HUES6 (cell line): ENCODE data around the gene NCKAP5.

Source experiments
- H3K27ac ChIP-seq: 2 replicates; pipeline ENCODE4 v1.7.0; 2013; ENCODE audit warnings: low read depth, mild to moderate bottlenecking, low read length, inconsistent platforms
- H3K27me3 ChIP-seq: 2 replicates; pipeline ENCODE4 v1.6.1; 2013; ENCODE audit warnings: low read length; ENCODE audit not compliant: control insufficient read depth, insufficient read depth
- H3K36me3 ChIP-seq: 2 replicates; pipeline ENCODE4 v1.6.1; 2013; ENCODE audit warnings: low read length; ENCODE audit not compliant: control insufficient read depth, insufficient read depth
- H3K4me1 ChIP-seq: 2 replicates; pipeline ENCODE4 v1.6.1; 2013; ENCODE audit warnings: low read length; ENCODE audit not compliant: control insufficient read depth, insufficient read depth
- H3K4me3 ChIP-seq: 2 replicates; pipeline ENCODE4 v1.5.1; 2013; ENCODE audit warnings: low read depth, low read length
- H3K9ac ChIP-seq: one replicate; pipeline ENCODE4 v1.6.1; 2013; ENCODE audit warnings: mild to moderate bottlenecking, low read length
- H3K9me3 ChIP-seq: 2 replicates; pipeline ENCODE4 v1.6.1; 2013; ENCODE audit warnings: low read depth, low read length; ENCODE audit not compliant: control insufficient read depth, insufficient read depth

Gene NCKAP5

GRCh38 chr2:133360190-133360589, 208.1 kb downstream of the NCKAP5 start:
- no peak overlapping the region for H3K9ac ChIP-seq

GRCh38 chr2:133352719-133353118, 215.5 kb downstream of the NCKAP5 start:
- Histone ChIP-seq H3K9me3 (no peaks in the 10 kb centered on the region), H3K9ac (no peak overlapping the region), H3K27me3 (no peaks in the 10 kb centered on the region), H3K36me3 (no peaks in the 10 kb centered on the region), H3K4me1 (no peaks in the 10 kb centered on the region), H3K27ac (no peak overlapping the region), H3K4me3 (no peak overlapping the region)

More at GRCh38 chr2:133360190-133360589, 208.1 kb downstream of the NCKAP5 start:
- Histone ChIP-seq H3K4me3 (no peak overlapping the region), H3K9me3 (no peaks in the 10 kb centered on the region), H3K36me3 (no peaks in the 10 kb centered on the region), H3K27ac (no peak overlapping the region), H3K4me1 (no peaks in the 10 kb centered on the region), H3K27me3 (no peaks in the 10 kb centered on the region)

GRCh38 chr2:133346654-133347053, 221.6 kb downstream of the NCKAP5 start:
- no peaks in the 10 kb centered on the region for H3K27me3 ChIP-seq
- H3K9ac ChIP-seq, result no peak overlapping the region
- H3K27ac ChIP-seq, result no peak overlapping the region
- H3K4me3 ChIP-seq, result no peak overlapping the region
- no peaks in the 10 kb centered on the region for H3K9me3 ChIP-seq
- peaks cover 5% of the 10 kb centered on the region for H3K4me1 ChIP-seq
- no peaks in the 10 kb centered on the region for H3K36me3 ChIP-seq

- H3K4me1 ChIP-seq, result peaks cover 5% of the 10 kb centered on the region
- no peaks in the 10 kb centered on the region for H3K9me3 ChIP-seq
- H3K4me3 ChIP-seq, result no peak overlapping the region
- no peak overlapping the region for H3K9ac ChIP-seq
- no peak overlapping the region for H3K27ac ChIP-seq
- H3K36me3 ChIP-seq, result no peaks in the 10 kb centered on the region
- no peaks in the 10 kb centered on the region for H3K27me3 ChIP-seq
These were observed 222.6 kb downstream of the NCKAP5 start for GRCh38 chr2:133345638-133346037.

- no peaks in the 10 kb centered on the region for H3K36me3 ChIP-seq
- no peak overlapping the region for H3K27ac ChIP-seq
- no peak overlapping the region for H3K9ac ChIP-seq
- no peaks in the 10 kb centered on the region for H3K9me3 ChIP-seq
- no peaks in the 10 kb centered on the region for H3K27me3 ChIP-seq
- peaks cover 5% of the 10 kb centered on the region for H3K4me1 ChIP-seq
- no peak overlapping the region for H3K4me3 ChIP-seq
These were observed 223.4 kb downstream of the NCKAP5 start for GRCh38 chr2:133344849-133345248.

- Histone ChIP-seq H3K4me3 (no peak overlapping the region), H3K27ac (no peak overlapping the region), H3K27me3 (no peaks in the 10 kb centered on the region), H3K9me3 (no peaks in the 10 kb centered on the region), H3K36me3 (no peaks in the 10 kb centered on the region), H3K4me1 (peaks cover 5% of the 10 kb centered on the region), H3K9ac (no peak overlapping the region)
These were observed 225.3 kb downstream of the NCKAP5 start for GRCh38 chr2:133343018-133343352.

- no peaks in the 10 kb centered on the region for H3K36me3 ChIP-seq
- H3K4me3 ChIP-seq, result no peak overlapping the region
- no peaks in the 10 kb centered on the region for H3K27me3 ChIP-seq
- H3K9ac ChIP-seq, result no peak overlapping the region
- no peak overlapping the region for H3K27ac ChIP-seq
- no peaks in the 10 kb centered on the region for H3K9me3 ChIP-seq
- peaks cover 5% of the 10 kb centered on the region for H3K4me1 ChIP-seq
These were observed 225.8 kb downstream of the NCKAP5 start for GRCh38 chr2:133342286-133343017.

- Histone ChIP-seq H3K9me3 (no peaks in the 10 kb centered on the region), H3K36me3 (no peaks in the 10 kb centered on the region), H3K4me1 (peaks cover 5% of the 10 kb centered on the region), H3K27me3 (no peaks in the 10 kb centered on the region), H3K9ac (no peak overlapping the region), H3K4me3 (no peak overlapping the region), H3K27ac (no peak overlapping the region)
These were observed 226.7 kb downstream of the NCKAP5 start for GRCh38 chr2:133341575-133341974.

- no peak overlapping the region for H3K9ac ChIP-seq
- H3K4me1 ChIP-seq, result peaks cover 15% of the 10 kb centered on the region
- no peak overlapping the region for H3K4me3 ChIP-seq
- no peaks in the 10 kb centered on the region for H3K27me3 ChIP-seq
- no peaks in the 10 kb centered on the region for H3K9me3 ChIP-seq
- H3K36me3 ChIP-seq, result no peaks in the 10 kb centered on the region
- H3K27ac ChIP-seq, result no peak overlapping the region
These were observed 230.0 kb downstream of the NCKAP5 start for GRCh38 chr2:133338224-133338623.

- Histone ChIP-seq H3K27me3 (no peaks in the 10 kb centered on the region), H3K9ac (no peak overlapping the region), H3K4me3 (no peak overlapping the region), H3K36me3 (no peaks in the 10 kb centered on the region), H3K27ac (no peak overlapping the region), H3K4me1 (peaks cover 10% of the 10 kb centered on the region; the same call in 1 of the 2 replicates), H3K9me3 (no peaks in the 10 kb centered on the region)
These were observed 233.3 kb downstream of the NCKAP5 start for GRCh38 chr2:133334923-133335322.

GRCh38 chr2:133333181-133333580, 235.1 kb downstream of the NCKAP5 start:
- Histone ChIP-seq H3K36me3 (no peaks in the 10 kb centered on the region), H3K27me3 (no peaks in the 10 kb centered on the region), H3K9me3 (no peaks in the 10 kb centered on the region), H3K27ac (no peak overlapping the region), H3K4me3 (no peak overlapping the region), H3K9ac (no peak overlapping the region), H3K4me1 (peaks cover 10% of the 10 kb centered on the region; the same call in 1 of the 2 replicates)
